Measurements from ENCODE around the gene CCL28.

CCL28 gene

GRCh38 chr5:43415935-43416802 lies 4.0 kb upstream of the CCL28 start:
- H4K20me1 ChIP-seq (ENCODE audit: low read depth, low read length): no peaks in the 10 kb centered on the region
- TF ChIP-seq EZH2phosphoT487 (conservative IDR thresholded peaks at IDR 0.05; ENCODE audit: low read length) (no peak), CTCF (IDR thresholded peaks at IDR 0.05; ENCODE audit: insufficient read depth, low read length, poor library complexity, severe bottlenecking) (no peak)
- H3K79me2 ChIP-seq (ENCODE audit: insufficient read depth, low read length): no peaks in the 10 kb centered on the region
- H3K36me3 ChIP-seq (ENCODE audit: low read length): no peaks in the 10 kb centered on the region
- H3K9me2 ChIP-seq (replicated peaks; ENCODE audit: insufficient read depth, low read length): no peaks in the 10 kb centered on the region
- H3K9ac ChIP-seq (ENCODE audit: low read length): no peak overlapping the region
- H3F3A ChIP-seq (ENCODE audit: insufficient read depth): no peaks in the 10 kb centered on the region
- no peak overlapping the region for H3K4me2 ChIP-seq (ENCODE audit: low read depth, low read length, poor library complexity, severe bottlenecking)
- H3K27me3 ChIP-seq (ENCODE audit: low read length): no peaks in the 10 kb centered on the region
- no peak overlapping the region for H3K4me3 ChIP-seq (ENCODE audit: insufficient read depth, low read length, poor library complexity, severe bottlenecking)
- no peaks in the 10 kb centered on the region for H3K9me3 ChIP-seq (ENCODE audit: insufficient read depth, low read length)
- no peak overlapping the region for H3K27ac ChIP-seq (ENCODE audit: low read depth, low read length)
- H2AFZ ChIP-seq (ENCODE audit: low read depth, low read length, severe bottlenecking): no peak overlapping the region

GRCh38 chr5:43413966-43414365 lies 1.8 kb upstream of the CCL28 start:
- no peak for TF ChIP-seq EZH2phosphoT487 (conservative IDR thresholded peaks at IDR 0.05; ENCODE audit: low read length)
- no peak for TF ChIP-seq CTCF (IDR thresholded peaks at IDR 0.05; ENCODE audit: insufficient read depth, low read length, poor library complexity, severe bottlenecking)
- H2AFZ ChIP-seq (ENCODE audit: low read depth, low read length, severe bottlenecking): no peak overlapping the region
- H3K9me3 ChIP-seq (ENCODE audit: insufficient read depth, low read length): no peaks in the 10 kb centered on the region

GRCh38 chr5:43412644-43413043 lies 453 bp upstream of the CCL28 start:
- no peaks in the 10 kb centered on the region for H3F3A ChIP-seq (ENCODE audit: insufficient read depth)
- H3K9me2 ChIP-seq (replicated peaks; ENCODE audit: insufficient read depth, low read length): no peaks in the 10 kb centered on the region
- H3K27me3 ChIP-seq (ENCODE audit: low read length): no peaks in the 10 kb centered on the region
- H3K4me3 ChIP-seq (ENCODE audit: insufficient read depth, low read length, poor library complexity, severe bottlenecking): no peak overlapping the region
- no peaks in the 10 kb centered on the region for H3K79me2 ChIP-seq (ENCODE audit: insufficient read depth, low read length)
- no peak overlapping the region for H2AFZ ChIP-seq (ENCODE audit: low read depth, low read length, severe bottlenecking)
- H3K9ac ChIP-seq (ENCODE audit: low read length): no peak overlapping the region
- H3K36me3 ChIP-seq (ENCODE audit: low read length): no peaks in the 10 kb centered on the region
- TF ChIP-seq CTCF (IDR thresholded peaks at IDR 0.05; ENCODE audit: insufficient read depth, low read length, poor library complexity, severe bottlenecking) (no peak), EZH2phosphoT487 (conservative IDR thresholded peaks at IDR 0.05; ENCODE audit: low read length) (no peak)
- no peak overlapping the region for H3K27ac ChIP-seq (ENCODE audit: low read depth, low read length)
- no peaks in the 10 kb centered on the region for H3K9me3 ChIP-seq (ENCODE audit: insufficient read depth, low read length)
- H3K4me2 ChIP-seq (ENCODE audit: low read depth, low read length, poor library complexity, severe bottlenecking): no peak overlapping the region
- H4K20me1 ChIP-seq (ENCODE audit: low read depth, low read length): no peaks in the 10 kb centered on the region

More at GRCh38 chr5:43413966-43414365, 1.8 kb upstream of the CCL28 start:
- no peaks in the 10 kb centered on the region for H3K27me3 ChIP-seq (ENCODE audit: low read length)
- no peaks in the 10 kb centered on the region for H3K9me2 ChIP-seq (replicated peaks; ENCODE audit: insufficient read depth, low read length)
- no peak overlapping the region for H3K4me3 ChIP-seq (ENCODE audit: insufficient read depth, low read length, poor library complexity, severe bottlenecking)
- H4K20me1 ChIP-seq (ENCODE audit: low read depth, low read length): no peaks in the 10 kb centered on the region
- no peak overlapping the region for H3K27ac ChIP-seq (ENCODE audit: low read depth, low read length)
- H3K36me3 ChIP-seq (ENCODE audit: low read length): no peaks in the 10 kb centered on the region
- H3K79me2 ChIP-seq (ENCODE audit: insufficient read depth, low read length): no peaks in the 10 kb centered on the region
- no peak overlapping the region for H3K9ac ChIP-seq (ENCODE audit: low read length)
- H3K4me2 ChIP-seq (ENCODE audit: low read depth, low read length, poor library complexity, severe bottlenecking): no peak overlapping the region
- no peaks in the 10 kb centered on the region for H3F3A ChIP-seq (ENCODE audit: insufficient read depth)
